Endothelial cell (in vitro differentiated cells): ENCODE measurements around the gene STARD5. TPM values are rescaled to one million over a fixed set of nuclear protein-coding genes. Genes with fewer than 3 reads are reported as not detected.

Experiments used
- DNase-seq: peaks from one replicate; pipeline ENCODE4 v3.0.0; 2021; ENCODE audit warnings: low spot score
- H3K27ac Mint-ChIP-seq: one replicate; pipeline ENCODE4 v1.8.0; 2021; ENCODE audit warnings: mixed read lengths, inconsistent platforms; ENCODE audit not compliant: unreplicated experiment
- H3K27me3 Mint-ChIP-seq: one replicate; pipeline ENCODE4 v1.8.0; 2021; ENCODE audit warnings: mild to moderate bottlenecking, moderate library complexity, mixed read lengths, inconsistent platforms; ENCODE audit not compliant: unreplicated experiment
- H3K36me3 Mint-ChIP-seq: one replicate; pipeline ENCODE4 v1.8.0; 2021; ENCODE audit warnings: mild to moderate bottlenecking, low read depth, mixed read lengths, inconsistent platforms; ENCODE audit not compliant: unreplicated experiment
- H3K4me1 Mint-ChIP-seq: one replicate; pipeline ENCODE4 v1.8.0; 2021; ENCODE audit warnings: mild to moderate bottlenecking, mixed read lengths, inconsistent platforms; ENCODE audit not compliant: unreplicated experiment
- H3K4me3 Mint-ChIP-seq: one replicate; pipeline ENCODE4 v1.8.0; 2021; ENCODE audit warnings: mild to moderate bottlenecking, mixed read lengths, inconsistent platforms; ENCODE audit not compliant: unreplicated experiment
- H3K9me3 Mint-ChIP-seq: one replicate; pipeline ENCODE4 v1.8.0; 2021; ENCODE audit warnings: mixed read lengths, inconsistent platforms; ENCODE audit not compliant: unreplicated experiment
- total RNA-seq: library from RNA; stranded (reverse); fragmentation: NEBNext Ultra II Directional; extraction: Animal tissue kit (Norgen Biotek cat#: 25700); gene quantifications from one replicate; pipeline ENCODE4 v1.2.1, GENCODE V29; 2021; ENCODE audit not compliant: unreplicated experiment
- TF ChIP-seq, protein P1 (sequence below): fragments of 200-600 bp; sonication (generic); IDR thresholded peaks from one replicate; pipeline ENCODE4 v1.5.0; 2021; ENCODE audit warnings: antibody characterized with exemption; ENCODE audit not compliant: unreplicated experiment

The STARD5 gene
- total RNA-seq, 1 donor from 2014 or later: 7.3 TPM

GRCh38 chr15:81288040-81288439 lies 35.9 kb downstream of the STARD5 start:
- H3K27me3 Mint-ChIP-seq: peaks cover 2% of the 10 kb centered on the region
- TF ChIP-seq, protein P1, sequence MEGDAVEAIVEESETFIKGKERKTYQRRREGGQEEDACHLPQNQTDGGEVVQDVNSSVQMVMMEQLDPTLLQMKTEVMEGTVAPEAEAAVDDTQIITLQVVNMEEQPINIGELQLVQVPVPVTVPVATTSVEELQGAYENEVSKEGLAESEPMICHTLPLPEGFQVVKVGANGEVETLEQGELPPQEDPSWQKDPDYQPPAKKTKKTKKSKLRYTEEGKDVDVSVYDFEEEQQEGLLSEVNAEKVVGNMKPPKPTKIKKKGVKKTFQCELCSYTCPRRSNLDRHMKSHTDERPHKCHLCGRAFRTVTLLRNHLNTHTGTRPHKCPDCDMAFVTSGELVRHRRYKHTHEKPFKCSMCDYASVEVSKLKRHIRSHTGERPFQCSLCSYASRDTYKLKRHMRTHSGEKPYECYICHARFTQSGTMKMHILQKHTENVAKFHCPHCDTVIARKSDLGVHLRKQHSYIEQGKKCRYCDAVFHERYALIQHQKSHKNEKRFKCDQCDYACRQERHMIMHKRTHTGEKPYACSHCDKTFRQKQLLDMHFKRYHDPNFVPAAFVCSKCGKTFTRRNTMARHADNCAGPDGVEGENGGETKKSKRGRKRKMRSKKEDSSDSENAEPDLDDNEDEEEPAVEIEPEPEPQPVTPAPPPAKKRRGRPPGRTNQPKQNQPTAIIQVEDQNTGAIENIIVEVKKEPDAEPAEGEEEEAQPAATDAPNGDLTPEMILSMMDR: no peak

GRCh38 chr15:81286621-81287121 lies 37.3 kb downstream of the STARD5 start:
- no peak for DNase-seq
- peaks cover 4% of the 10 kb centered on the region for H3K27me3 Mint-ChIP-seq
- no peak overlapping the region for H3K27ac Mint-ChIP-seq
- no peak overlapping the region for H3K4me3 Mint-ChIP-seq
- H3K9me3 Mint-ChIP-seq: no peaks in the 10 kb centered on the region
- H3K4me1 Mint-ChIP-seq: peaks cover 10% of the 10 kb centered on the region
- peaks cover 30% of the 10 kb centered on the region for H3K36me3 Mint-ChIP-seq
- TF ChIP-seq, protein P1: no peak

More at GRCh38 chr15:81288040-81288439, 35.9 kb downstream of the STARD5 start:
- peaks cover 24% of the 10 kb centered on the region for H3K36me3 Mint-ChIP-seq
- no peaks in the 10 kb centered on the region for H3K9me3 Mint-ChIP-seq
- H3K4me3 Mint-ChIP-seq: no peak overlapping the region
- no peak for DNase-seq
- H3K4me1 Mint-ChIP-seq: peaks cover 10% of the 10 kb centered on the region
- H3K27ac Mint-ChIP-seq: no peak overlapping the region

DNA sequence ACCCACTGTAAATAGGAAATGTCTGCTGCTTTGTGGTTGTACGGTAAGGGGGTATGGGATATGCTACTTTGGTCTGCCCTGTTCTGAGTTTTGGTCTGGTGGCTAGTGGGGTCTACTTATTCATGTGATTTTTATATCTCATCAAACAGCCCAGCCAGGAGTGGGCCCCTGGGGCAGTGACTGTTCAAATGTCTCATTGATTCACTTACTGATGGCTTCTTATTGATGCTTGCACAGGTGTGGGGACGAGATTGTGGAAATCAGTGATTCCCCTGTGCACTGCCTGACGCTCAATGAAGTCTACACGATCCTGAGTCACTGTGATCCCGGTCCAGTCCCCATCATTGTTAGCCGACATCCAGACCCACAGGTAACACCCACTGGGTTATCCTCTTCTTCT lies 38.5 kb downstream of the STARD5 start:
- Mint-ChIP-seq H3K27me3 (peaks cover 6% of the 10 kb centered on the region), H3K4me1 (peaks cover 10% of the 10 kb centered on the region), H3K36me3 (peaks cover 36% of the 10 kb centered on the region), H3K27ac (no peak overlapping the region), H3K9me3 (no peaks in the 10 kb centered on the region), H3K4me3 (no peak overlapping the region)
- TF ChIP-seq, protein P1: no peak
- no peak for DNase-seq

DNA sequence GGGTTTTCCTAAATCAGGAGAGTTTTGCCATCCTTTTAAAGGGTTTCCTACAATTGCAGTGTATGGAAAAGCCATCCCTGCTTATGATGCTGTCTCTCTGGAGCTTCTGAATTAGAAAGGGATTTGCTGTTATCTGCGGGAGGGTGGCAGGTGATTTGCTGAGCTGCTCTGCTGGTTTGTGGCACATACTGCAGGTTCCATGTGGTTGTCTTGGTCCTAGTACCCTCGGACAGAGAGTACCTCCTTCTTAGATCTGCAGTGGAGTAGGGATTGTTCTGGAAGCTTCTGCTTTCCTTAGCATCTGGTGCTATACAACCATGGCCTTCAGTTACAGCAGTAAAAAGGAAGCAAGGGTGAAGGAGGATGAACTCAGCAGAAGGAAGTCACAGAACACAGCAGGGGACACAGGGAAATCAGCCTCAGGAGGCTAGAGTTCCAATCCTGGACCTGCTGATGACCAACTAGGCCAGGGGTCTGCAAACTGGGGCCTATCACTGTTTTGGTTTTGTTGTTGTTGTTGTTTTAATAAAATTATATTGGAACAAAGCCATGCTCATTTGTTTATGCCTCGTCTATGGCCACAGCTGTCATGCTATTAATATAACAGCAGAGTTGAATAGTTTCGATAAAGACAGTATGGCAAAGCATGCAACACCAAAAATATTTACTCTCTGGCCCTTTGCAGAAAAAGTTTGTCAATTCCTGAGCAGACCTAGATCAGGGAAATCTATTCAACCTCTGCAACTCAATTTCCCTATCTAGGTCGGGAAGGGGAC lies 39.5 kb downstream of the STARD5 start:
- peaks cover 38% of the 10 kb centered on the region for H3K36me3 Mint-ChIP-seq
- no peak for DNase-seq
- peaks cover 10% of the 10 kb centered on the region for H3K4me1 Mint-ChIP-seq
- H3K27ac Mint-ChIP-seq: no peak overlapping the region
- TF ChIP-seq, protein P1: no peak
- H3K27me3 Mint-ChIP-seq: peaks cover 6% of the 10 kb centered on the region
- H3K9me3 Mint-ChIP-seq: no peaks in the 10 kb centered on the region
- no peak overlapping the region for H3K4me3 Mint-ChIP-seq

DNA sequence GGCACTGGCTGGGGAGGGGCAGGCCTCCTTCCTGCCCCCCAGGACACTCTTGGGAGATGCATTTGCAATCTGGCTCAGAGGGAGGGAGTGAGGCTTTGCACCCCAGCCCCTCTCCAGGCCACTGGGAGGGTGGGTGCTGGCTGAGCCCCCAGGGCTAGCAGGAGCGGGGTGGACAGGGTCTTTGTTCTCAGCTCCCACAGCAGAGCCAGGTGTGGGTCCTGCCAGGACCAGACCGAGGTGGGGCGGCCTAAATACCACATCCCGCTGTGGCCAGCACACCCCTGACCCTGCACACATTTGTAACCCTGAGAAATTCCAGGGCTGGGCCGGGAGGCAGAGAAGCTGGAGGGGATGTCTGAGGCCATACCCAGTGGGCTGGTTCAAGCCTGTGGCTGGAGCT lies 41.0 kb downstream of the STARD5 start:
- peaks cover 8% of the 10 kb centered on the region for H3K27me3 Mint-ChIP-seq
- H3K9me3 Mint-ChIP-seq: no peaks in the 10 kb centered on the region
- no peak overlapping the region for H3K4me3 Mint-ChIP-seq
- H3K36me3 Mint-ChIP-seq: peaks cover 46% of the 10 kb centered on the region
- H3K4me1 Mint-ChIP-seq: peaks cover 7% of the 10 kb centered on the region
- no peak for DNase-seq
- TF ChIP-seq, protein P1: no peak
- H3K27ac Mint-ChIP-seq: no peak overlapping the region
